Vagina (tissue), 2 donors: ENCODE measurements around the gene CISD3. TPM values are rescaled to one million over a fixed set of nuclear protein-coding genes. Genes with fewer than 3 reads are reported as not detected.

ENCODE experiments used
- DNase-seq, 2 donors: peaks; one replicate each; pipeline ENCODE4 v3.0.0-alpha.2; 2017; ENCODE audit errors: extremely low spot score in 2 of 2
- H3K27ac ChIP-seq: fragments of 200-600 bp; sonication (generic); one replicate; pipeline ENCODE4 v1.5.1; 2019
- H3K27me3 ChIP-seq: fragments of 200-600 bp; sonication (generic); one replicate; pipeline ENCODE4 v1.5.1; 2019
- H3K36me3 ChIP-seq, 2 donors: fragments of 200-600 bp; sonication (generic); one replicate each; pipeline ENCODE4 v1.5.1; 2017 to 2019
- H3K4me1 ChIP-seq: fragments of 200-600 bp; sonication (generic); one replicate; pipeline ENCODE4 v1.5.1; 2019
- H3K4me3 ChIP-seq, 2 donors: fragments of 200-600 bp; sonication (generic); 1 replicate in 1 of 2; 2 replicates in 1 of 2; pipeline ENCODE4 v1.5.1; 2016 to 2019
- H3K9me3 ChIP-seq: fragments of 200-600 bp; sonication (generic); one replicate; pipeline ENCODE4 v1.5.1; 2019
- POLR2A ChIP-seq, 2 donors: fragments of 450-650 bp; IDR thresholded peaks; one replicate each; pipeline ENCODE4 v1.6.1; 2017; ENCODE audit warnings: antibody characterized with exemption in 2 of 2, mild to moderate bottlenecking in 2 of 2, moderate library complexity in 2 of 2
- POLR2AphosphoS5 ChIP-seq, 2 donors: sonication (generic); formaldehyde crosslinking; IDR thresholded peaks; one replicate each; pipeline ENCODE4 v1.9.0; 2017; ENCODE audit warnings: antibody characterized with exemption in 2 of 2, mild to moderate bottlenecking in 2 of 2, low read depth in 1 of 2; ENCODE audit not compliant: insufficient read depth in 1 of 2
- intact Hi-C: fragments of 100-400 bp; cut with DNase I; formaldehyde crosslinking; loops from one replicate; pipeline ENCODE4 v1.15.1; 2023
- microRNA-seq: library from miRNA; unstranded; fragments of <30 nt; microRNA quantifications from one replicate; pipeline ENCODE4, GENCODE V29; 2017; ENCODE audit warnings: borderline number of aligned reads, borderline replicate concordance
- small RNA-seq: library from RNA; depleted of rRNA; stranded (forward); fragments of <200 nt; gene quantifications from one replicate; pipeline ENCODE3, GENCODE V24; 2016
- total RNA-seq: library from RNA; depleted of rRNA; stranded (reverse); fragments of >200 nt; gene quantifications from one replicate; pipeline ENCODE4 v1.2.3, GENCODE V29; 2016
- TF ChIP-seq, protein P1 (sequence below), 3 experiments: fragments of 450-650 bp in 2 of 3; fragments of 200-600 bp in 1 of 3; sonication (generic) in 1 of 3; IDR thresholded peaks; one replicate each; pipeline ENCODE4 v1.5.1; 2017 to 2019; ENCODE audit warnings: antibody characterized with exemption in 3 of 3, mild to moderate bottlenecking in 2 of 3, moderate library complexity in 2 of 3

CISD3 gene
- total RNA-seq, 1 donor from 2014 or later: 12.8 TPM

GRCh38 chr17:38779965-38780752 is 50.0 kb downstream of the CISD3 start:
- Histone ChIP-seq H3K4me1 (no peaks in the 10 kb centered on the region), H3K4me3 (no peak overlapping the region), H3K27me3 (no peaks in the 10 kb centered on the region), H3K27ac (no peak overlapping the region), H3K36me3 (peaks cover 0 to 92% of the 10 kb centered on the region in 2 donors), H3K9me3 (no peaks in the 10 kb centered on the region)
- no peak for DNase-seq
- TF ChIP-seq POLR2A (IDR thresholded peaks at IDR 0.05) (no peak), POLR2AphosphoS5 (IDR thresholded peaks at IDR 0.05; ENCODE audit: insufficient read depth in 1 of 2, low read depth in 1 of 2) (no peak)
- TF ChIP-seq, protein P1, sequence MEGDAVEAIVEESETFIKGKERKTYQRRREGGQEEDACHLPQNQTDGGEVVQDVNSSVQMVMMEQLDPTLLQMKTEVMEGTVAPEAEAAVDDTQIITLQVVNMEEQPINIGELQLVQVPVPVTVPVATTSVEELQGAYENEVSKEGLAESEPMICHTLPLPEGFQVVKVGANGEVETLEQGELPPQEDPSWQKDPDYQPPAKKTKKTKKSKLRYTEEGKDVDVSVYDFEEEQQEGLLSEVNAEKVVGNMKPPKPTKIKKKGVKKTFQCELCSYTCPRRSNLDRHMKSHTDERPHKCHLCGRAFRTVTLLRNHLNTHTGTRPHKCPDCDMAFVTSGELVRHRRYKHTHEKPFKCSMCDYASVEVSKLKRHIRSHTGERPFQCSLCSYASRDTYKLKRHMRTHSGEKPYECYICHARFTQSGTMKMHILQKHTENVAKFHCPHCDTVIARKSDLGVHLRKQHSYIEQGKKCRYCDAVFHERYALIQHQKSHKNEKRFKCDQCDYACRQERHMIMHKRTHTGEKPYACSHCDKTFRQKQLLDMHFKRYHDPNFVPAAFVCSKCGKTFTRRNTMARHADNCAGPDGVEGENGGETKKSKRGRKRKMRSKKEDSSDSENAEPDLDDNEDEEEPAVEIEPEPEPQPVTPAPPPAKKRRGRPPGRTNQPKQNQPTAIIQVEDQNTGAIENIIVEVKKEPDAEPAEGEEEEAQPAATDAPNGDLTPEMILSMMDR (IDR thresholded peaks at IDR 0.05): no peak
- intact Hi-C loops: no loop called here

DNA sequence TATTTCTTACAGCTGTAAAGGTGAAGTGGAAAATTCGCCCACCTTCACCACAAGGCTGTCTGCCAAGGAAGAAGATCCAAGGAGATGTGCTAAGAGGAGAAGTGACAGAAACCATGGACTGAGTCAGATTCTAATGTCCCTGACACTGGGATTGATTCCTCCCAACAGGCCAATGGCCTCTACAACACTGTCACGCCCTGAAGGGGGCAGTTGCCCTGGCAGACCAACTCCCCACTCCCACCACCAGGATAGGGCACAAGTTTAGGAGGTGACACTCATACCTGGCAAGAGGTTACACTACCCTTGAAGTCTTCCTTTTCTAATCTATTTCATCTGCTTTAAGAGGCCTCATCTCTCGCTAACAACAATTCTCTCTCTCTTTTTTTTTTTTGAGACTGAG is 53.1 kb downstream of the CISD3 start:
- Histone ChIP-seq H3K4me1 (no peaks in the 10 kb centered on the region), H3K36me3 (peaks cover 0 to 75% of the 10 kb centered on the region in 2 donors), H3K9me3 (no peaks in the 10 kb centered on the region), H3K4me3 (no peak overlapping the region), H3K27me3 (no peaks in the 10 kb centered on the region), H3K27ac (no peak overlapping the region)
- TF ChIP-seq, protein P1 (IDR thresholded peaks at IDR 0.05): no peak
- TF ChIP-seq POLR2A (IDR thresholded peaks at IDR 0.05) (no peak), POLR2AphosphoS5 (IDR thresholded peaks at IDR 0.05; ENCODE audit: insufficient read depth in 1 of 2, low read depth in 1 of 2) (no peak)
- intact Hi-C loops: no loop called here
- DNase-seq: no peak

Small RNA genes within 50 kb of the gene (microRNA-seq; reads per million reads assigned to microRNA genes)
- gene MIR4726 (not detected), gene MIR4734 (not detected)

Small RNA genes within 50 kb of the gene (small RNA-seq; reads per million reads assigned to genes)
- gene MIR4726 (not detected), gene MIR4734 (not detected), gene RNA5SP440 (0.69 reads per million), gene RNU6-866P (not detected)

Other genes starting within 250 kb of the CISD3 start
- gene SRCIN1, start 124.4 kb upstream of the CISD3 start, total RNA-seq: 5.2 TPM
- gene EPOP, start 55.4 kb upstream of the CISD3 start, total RNA-seq: 0.98 TPM
- 70.2 TPM for gene MLLT6, start 25.1 kb upstream of the CISD3 start, total RNA-seq
- 25.8 TPM for gene PCGF2, start 18.0 kb downstream of the CISD3 start, total RNA-seq
- 193 TPM for gene PSMB3, start 22.4 kb downstream of the CISD3 start, total RNA-seq
- gene PIP4K2B, start 69.2 kb downstream of the CISD3 start, total RNA-seq: 68.5 TPM
- gene CWC25, start 95.0 kb downstream of the CISD3 start, total RNA-seq: 25.5 TPM
- 1,585 TPM for gene RPL23, start 123.4 kb downstream of the CISD3 start, total RNA-seq
- 69.0 TPM for gene LASP1, start 139.7 kb downstream of the CISD3 start, total RNA-seq
- not detected for gene FBXO47, start 237.1 kb downstream of the CISD3 start, total RNA-seq